ENCODE data around the gene ARFRP1.

The ARFRP1 gene

DNA sequence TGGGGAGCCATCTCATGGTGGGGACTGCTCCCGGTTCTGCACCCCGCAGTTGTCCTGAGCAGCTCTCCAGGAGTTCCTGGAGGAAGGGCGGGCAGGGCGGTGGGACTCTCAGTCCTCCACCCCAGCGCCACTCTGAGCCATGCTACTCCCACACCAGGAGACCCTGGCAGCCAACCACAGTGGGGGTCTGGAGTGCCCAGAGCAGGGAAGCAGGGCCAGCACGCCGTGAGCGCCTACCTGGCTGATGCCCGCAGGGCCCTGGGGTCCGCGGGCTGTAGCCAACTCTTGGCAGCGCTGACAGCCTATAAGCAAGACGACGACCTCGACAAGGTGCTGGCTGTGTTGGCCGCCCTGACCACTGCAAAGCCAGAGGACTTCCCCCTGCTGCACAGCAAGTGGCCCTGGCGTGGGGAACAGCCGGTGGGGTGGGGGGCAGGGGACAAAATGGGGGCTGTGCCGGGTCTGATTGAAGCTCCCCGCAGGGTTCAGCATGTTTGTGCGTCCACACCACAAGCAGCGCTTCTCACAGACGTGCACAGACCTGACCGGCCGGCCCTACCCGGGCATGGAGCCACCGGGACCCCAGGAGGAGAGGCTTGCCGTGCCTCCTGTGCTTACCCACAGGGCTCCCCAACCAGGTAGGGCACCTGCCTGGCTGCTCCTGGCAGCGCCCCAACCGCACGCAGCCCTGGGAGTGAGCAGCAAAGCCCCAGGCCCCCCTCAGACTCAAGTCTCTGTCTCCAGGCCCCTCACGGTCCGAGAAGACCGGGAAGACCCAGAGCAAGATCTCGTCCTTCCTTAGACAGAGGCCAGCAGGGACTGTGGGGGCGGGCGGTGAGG lies 13.0 kb downstream of the ARFRP1 start:
- H3K4me2 ChIP-seq (ENCODE audit: low read length): no peak overlapping the region
- no peaks in the 10 kb centered on the region for H3K79me2 ChIP-seq (ENCODE audit: insufficient read depth, low read length)
- H3K4me1 ChIP-seq (ENCODE audit: insufficient read depth, low read length, severe bottlenecking): no peaks in the 10 kb centered on the region
- H3K27me3 ChIP-seq (ENCODE audit: insufficient read depth, low read length): no peaks in the 10 kb centered on the region; the same call in 1 of the 2 replicates
- no peak for TF ChIP-seq EZH2 (IDR thresholded peaks at IDR 0.05; ENCODE audit: borderline replicate concordance, low read length)
- TF ChIP-seq, protein P1, sequence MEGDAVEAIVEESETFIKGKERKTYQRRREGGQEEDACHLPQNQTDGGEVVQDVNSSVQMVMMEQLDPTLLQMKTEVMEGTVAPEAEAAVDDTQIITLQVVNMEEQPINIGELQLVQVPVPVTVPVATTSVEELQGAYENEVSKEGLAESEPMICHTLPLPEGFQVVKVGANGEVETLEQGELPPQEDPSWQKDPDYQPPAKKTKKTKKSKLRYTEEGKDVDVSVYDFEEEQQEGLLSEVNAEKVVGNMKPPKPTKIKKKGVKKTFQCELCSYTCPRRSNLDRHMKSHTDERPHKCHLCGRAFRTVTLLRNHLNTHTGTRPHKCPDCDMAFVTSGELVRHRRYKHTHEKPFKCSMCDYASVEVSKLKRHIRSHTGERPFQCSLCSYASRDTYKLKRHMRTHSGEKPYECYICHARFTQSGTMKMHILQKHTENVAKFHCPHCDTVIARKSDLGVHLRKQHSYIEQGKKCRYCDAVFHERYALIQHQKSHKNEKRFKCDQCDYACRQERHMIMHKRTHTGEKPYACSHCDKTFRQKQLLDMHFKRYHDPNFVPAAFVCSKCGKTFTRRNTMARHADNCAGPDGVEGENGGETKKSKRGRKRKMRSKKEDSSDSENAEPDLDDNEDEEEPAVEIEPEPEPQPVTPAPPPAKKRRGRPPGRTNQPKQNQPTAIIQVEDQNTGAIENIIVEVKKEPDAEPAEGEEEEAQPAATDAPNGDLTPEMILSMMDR (IDR thresholded peaks at IDR 0.05; ENCODE audit: low read length): no peak
- H3K9ac ChIP-seq (ENCODE audit: low read length): no peak overlapping the region
- no peaks in the 10 kb centered on the region; the same call in 1 of the 2 replicates for H3K36me3 ChIP-seq (ENCODE audit: insufficient read depth, low read length)
- no peaks in the 10 kb centered on the region for H3K9me2 ChIP-seq (ENCODE audit: low read depth, low read length)
- H2AFZ ChIP-seq (ENCODE audit: low read length): no peak overlapping the region
- H4K20me1 ChIP-seq (ENCODE audit: insufficient read depth, low read length): no peaks in the 10 kb centered on the region
- no peaks in the 10 kb centered on the region for H3F3A ChIP-seq (ENCODE audit: insufficient read depth, low read length)
- no peaks in the 10 kb centered on the region for H3K9me3 ChIP-seq (ENCODE audit: low read length)
- no peak overlapping the region for H3K27ac ChIP-seq (ENCODE audit: low read depth, low read length, poor library complexity, severe bottlenecking)
- no peak overlapping the region for H3K4me3 ChIP-seq (ENCODE audit: low read depth, low read length, poor library complexity, severe bottlenecking)

DNA sequence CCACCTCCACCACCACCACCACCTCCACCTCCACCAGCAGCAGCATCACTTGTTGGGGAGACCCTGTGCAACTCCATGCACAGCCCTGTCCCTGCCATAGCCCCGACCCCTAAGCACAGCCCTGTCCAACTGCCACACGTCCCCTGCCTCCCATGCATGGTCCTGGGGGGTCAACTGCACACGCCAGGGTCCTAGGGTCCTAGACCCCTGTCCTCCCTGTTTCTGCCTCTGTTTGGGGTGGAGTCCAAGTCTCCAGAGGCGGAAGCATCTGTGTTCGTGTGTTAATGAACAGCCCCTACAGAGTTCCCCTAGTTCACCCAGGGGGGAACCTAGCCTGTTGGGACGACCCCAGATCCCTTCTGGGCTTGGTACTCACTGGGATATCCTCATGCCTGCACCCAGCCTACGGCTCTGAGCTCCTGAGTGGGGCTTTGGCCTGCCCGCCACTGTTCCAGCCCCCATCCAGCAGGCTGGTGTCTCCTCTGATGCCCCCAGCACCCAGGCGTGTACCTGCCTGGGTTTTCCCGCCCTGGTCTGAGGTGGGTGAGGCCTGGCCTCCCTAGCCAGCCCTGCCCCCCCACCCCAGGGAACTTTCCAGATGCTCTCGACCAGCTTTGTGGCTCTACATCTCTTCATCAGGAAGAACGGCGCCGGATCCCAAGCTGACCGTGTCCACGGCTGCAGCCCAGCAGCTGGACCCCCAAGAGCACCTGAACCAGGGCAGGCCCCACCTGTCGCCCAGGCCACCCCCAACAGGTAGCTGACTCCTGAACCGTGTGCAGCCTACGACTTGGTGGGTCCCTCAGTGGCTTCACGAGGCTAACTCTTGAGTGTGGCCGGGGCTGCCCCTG lies 13.8 kb downstream of the ARFRP1 start:
- Histone ChIP-seq H3K4me3 (ENCODE audit: low read depth, low read length, poor library complexity, severe bottlenecking) (no peak overlapping the region), H3K36me3 (ENCODE audit: insufficient read depth, low read length) (no peaks in the 10 kb centered on the region; the same call in 1 of the 2 replicates), H3K9me3 (ENCODE audit: low read length) (no peaks in the 10 kb centered on the region), H4K20me1 (ENCODE audit: insufficient read depth, low read length) (no peaks in the 10 kb centered on the region), H2AFZ (ENCODE audit: low read length) (no peak overlapping the region), H3F3A (ENCODE audit: insufficient read depth, low read length) (no peaks in the 10 kb centered on the region), H3K4me2 (ENCODE audit: low read length) (no peak overlapping the region), H3K27me3 (ENCODE audit: insufficient read depth, low read length) (no peaks in the 10 kb centered on the region; the same call in 1 of the 2 replicates), H3K9ac (ENCODE audit: low read length) (no peak overlapping the region), H3K79me2 (ENCODE audit: insufficient read depth, low read length) (no peaks in the 10 kb centered on the region), H3K9me2 (ENCODE audit: low read depth, low read length) (no peaks in the 10 kb centered on the region), H3K27ac (ENCODE audit: low read depth, low read length, poor library complexity, severe bottlenecking) (no peak overlapping the region), H3K4me1 (ENCODE audit: insufficient read depth, low read length, severe bottlenecking) (no peaks in the 10 kb centered on the region)
- TF ChIP-seq, protein P1 (IDR thresholded peaks at IDR 0.05; ENCODE audit: low read length): no peak
- TF ChIP-seq EZH2 (IDR thresholded peaks at IDR 0.05; ENCODE audit: borderline replicate concordance, low read length): no peak

DNA sequence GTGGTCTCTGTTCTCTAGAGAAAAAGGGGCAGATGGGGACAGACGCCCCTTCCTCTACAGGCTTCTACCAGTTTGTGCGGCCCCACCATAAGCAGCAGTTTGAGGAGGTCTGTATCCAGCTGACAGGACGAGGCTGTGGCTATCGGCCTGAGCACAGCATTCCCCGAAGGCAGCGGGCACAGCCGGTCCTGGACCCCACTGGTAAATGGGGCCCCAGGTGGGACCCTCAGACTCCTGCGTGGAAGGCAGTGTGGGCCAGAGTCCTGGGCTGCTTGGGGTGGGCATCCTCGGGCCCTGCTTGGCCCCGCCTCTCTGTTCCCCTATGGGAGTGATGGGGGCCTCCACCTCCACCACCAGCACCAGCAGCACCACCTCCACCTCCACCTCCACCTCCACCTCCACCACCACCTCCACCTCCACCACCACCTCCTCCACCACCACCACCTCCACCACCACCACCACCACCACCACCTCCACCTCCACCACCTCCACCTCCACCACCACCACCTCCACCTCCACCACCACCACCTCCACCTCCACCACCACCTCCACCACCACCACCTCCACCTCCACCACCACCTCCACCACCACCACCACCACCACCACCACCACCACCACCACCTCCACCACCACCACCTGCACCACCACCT lies 14.6 kb downstream of the ARFRP1 start:
- no peaks in the 10 kb centered on the region for H3K79me2 ChIP-seq (ENCODE audit: insufficient read depth, low read length)
- no peaks in the 10 kb centered on the region for H4K20me1 ChIP-seq (ENCODE audit: insufficient read depth, low read length)
- H3K9me3 ChIP-seq (ENCODE audit: low read length): no peaks in the 10 kb centered on the region
- TF ChIP-seq, protein P1 (IDR thresholded peaks at IDR 0.05; ENCODE audit: low read length): no peak
- H3K4me2 ChIP-seq (ENCODE audit: low read length): no peak overlapping the region
- no peak overlapping the region for H2AFZ ChIP-seq (ENCODE audit: low read length)
- no peak overlapping the region for H3K4me3 ChIP-seq (ENCODE audit: low read depth, low read length, poor library complexity, severe bottlenecking)
- no peaks in the 10 kb centered on the region for H3K4me1 ChIP-seq (ENCODE audit: insufficient read depth, low read length, severe bottlenecking)
- no peaks in the 10 kb centered on the region for H3F3A ChIP-seq (ENCODE audit: insufficient read depth, low read length)
- H3K36me3 ChIP-seq (ENCODE audit: insufficient read depth, low read length): no peaks in the 10 kb centered on the region; the same call in 1 of the 2 replicates
- H3K27ac ChIP-seq (ENCODE audit: low read depth, low read length, poor library complexity, severe bottlenecking): no peak overlapping the region
- H3K9me2 ChIP-seq (ENCODE audit: low read depth, low read length): no peaks in the 10 kb centered on the region
- no peaks in the 10 kb centered on the region; the same call in 1 of the 2 replicates for H3K27me3 ChIP-seq (ENCODE audit: insufficient read depth, low read length)
- no peak overlapping the region for H3K9ac ChIP-seq (ENCODE audit: low read length)
